GM21390 (cell line): ENCODE data around the gene CFAP46.

Experiments used
- ATAC-seq: cut with Tn5 transposase; IDR thresholded peaks from one replicate; pipeline ENCODE4 v1.9.1; 2021; ENCODE audit not compliant: unreplicated experiment

Gene CFAP46

DNA sequence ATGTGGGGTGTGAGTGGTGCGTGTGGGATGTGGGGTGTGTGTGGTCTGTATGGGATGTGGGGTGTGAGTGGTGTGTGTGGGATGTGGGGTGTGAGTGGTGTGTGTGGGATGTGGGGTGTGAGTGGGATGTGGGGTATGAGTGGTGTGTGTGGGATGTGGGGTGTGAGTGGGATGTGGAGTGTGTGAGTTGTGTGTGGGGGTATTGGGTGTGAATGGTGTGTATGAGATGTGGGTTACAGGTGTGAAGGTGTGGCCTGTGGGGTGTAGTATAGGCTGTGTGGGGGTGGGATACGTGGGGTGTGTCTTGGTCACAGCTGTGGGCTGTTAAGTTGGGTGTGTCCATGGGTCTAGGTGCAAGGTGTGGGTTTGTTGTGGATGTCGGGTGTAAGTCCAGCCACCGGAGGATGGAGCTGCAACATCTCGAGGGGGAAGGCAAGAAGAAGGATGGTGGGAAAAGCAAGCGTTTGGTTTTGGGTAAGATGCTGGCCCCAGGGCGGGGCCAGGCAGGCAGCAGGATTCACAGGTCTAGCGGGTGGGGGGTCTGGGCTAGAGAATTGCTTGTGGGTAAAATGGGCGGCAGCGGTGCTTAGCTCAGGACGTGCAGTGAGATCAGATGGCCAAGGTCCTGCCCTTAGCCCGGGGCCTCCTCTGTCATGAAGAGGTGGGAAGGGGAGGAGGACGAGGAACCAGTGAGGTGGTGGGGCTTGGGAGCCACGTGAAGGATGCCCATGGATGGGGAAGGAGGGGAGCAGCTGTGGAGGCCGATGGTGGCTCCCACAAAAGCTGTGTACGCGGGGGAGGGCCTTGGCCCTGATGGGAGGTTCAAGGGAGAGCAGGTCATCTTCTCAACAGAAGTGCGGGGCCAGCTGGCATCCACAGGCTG is 60.1 kb downstream of the CFAP46 start:
- no peak for ATAC-seq

DNA sequence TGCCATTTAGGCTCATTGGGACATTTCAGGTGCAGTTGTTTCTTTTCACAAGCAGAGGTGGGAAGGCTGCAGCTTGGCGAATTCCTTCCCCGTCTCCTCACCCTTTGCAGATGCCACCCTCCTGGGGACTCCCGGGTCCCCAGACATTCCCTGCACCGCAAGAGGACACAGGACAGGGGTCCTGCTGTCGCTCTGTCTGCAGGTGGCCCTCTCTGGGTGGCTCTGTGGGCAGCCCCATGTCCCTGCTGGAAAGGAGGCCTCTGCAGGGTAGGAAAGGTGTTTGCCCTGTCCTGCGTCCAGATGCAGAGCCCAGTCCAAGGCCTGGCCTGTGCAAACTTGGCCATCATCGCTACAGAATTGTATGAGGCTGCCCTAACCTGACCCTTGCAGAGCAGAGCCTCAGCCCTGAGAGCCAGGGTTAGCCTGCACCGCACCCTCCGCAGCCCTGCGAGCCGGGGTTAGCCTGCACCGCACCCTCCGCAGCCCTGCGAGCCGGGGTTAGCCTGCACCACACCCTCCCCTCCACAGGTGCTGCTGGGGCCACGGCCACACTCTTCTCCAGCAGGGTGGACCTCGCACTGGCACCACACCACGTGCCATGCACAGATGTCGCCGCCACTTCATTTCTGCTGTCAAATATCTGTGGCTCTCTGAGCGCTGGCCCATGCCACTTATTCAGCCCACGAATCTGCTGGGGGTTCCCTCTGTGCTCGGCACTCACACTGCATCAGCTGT is 61.0 kb downstream of the CFAP46 start:
- ATAC-seq: no peak

DNA sequence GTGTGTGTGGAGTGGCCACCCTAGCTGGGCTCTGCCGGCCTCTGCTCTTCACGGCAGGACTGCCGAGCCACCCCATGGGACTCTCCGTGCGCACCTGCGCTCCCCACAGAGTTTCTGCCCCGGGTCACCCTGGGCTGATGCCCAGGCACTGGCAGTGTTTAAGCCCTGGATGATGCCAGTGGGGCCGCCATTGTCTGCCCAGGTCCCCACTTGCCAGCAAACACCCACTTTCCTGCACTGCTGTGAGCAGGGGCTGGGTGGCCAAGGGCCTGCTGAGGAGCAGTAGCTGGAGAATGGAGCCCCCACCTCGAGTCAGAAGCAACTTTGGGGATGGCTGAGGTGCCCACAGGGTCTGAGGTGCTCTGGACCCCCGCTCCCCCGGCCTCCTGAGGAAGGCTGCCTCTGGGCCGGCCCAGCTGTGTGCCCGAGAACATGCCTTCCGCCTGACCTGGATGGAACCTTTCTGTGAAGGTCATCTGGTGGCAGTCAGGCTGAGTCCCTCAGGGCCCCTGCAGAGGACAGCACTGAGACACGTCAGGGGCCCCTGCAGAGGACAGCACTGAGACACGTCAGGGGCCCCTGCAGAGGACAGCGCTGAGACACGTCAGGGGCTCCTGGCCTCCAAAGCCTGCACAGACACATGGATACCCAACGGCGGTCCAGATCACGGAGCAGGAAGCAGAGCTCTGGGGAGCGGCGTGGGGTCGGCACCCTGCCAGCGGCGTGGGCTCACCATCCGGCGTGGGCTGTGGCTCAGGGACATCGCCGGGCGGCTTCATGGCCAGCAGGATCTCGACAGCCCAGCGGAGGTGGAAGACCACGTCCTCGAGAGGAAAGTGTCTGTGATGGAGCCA is 62.0 kb downstream of the CFAP46 start:
- ATAC-seq: no peak

DNA sequence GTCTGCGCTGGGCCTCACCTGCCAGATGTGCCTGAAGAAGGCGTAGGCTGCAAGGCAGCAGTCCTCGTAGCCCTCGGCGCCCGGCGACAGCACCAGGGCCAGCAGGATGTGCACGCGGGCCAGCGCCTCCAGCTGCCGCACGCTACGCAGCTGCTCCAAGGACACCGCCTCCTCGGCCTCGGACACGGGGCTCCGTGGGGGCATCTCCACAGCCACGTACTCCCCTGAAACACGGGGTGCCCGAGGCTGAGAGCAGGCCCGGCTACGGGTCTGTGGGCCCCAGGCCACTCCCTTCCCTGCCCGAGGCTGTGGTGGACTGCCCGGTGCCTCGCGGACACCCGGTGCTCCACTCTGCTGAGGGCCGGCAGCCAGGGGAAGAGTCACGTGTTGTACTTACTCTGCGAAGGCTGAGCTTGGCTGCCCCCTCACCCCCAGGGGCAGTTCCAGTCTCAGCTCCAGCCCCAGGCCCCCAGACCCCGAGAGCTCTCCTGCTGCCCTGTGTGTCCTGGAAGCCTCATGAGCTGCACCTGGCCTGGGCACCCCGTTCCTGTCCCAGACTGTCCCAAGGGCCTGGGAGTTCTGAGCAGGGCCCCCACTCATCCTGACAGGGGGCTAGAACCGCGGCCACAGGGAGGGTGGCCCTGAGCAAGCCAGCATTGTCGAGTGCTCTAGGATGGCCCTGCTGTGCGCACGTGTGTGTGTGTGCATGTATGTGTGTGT is 62.8 kb downstream of the CFAP46 start:
- ATAC-seq: no peak

DNA sequence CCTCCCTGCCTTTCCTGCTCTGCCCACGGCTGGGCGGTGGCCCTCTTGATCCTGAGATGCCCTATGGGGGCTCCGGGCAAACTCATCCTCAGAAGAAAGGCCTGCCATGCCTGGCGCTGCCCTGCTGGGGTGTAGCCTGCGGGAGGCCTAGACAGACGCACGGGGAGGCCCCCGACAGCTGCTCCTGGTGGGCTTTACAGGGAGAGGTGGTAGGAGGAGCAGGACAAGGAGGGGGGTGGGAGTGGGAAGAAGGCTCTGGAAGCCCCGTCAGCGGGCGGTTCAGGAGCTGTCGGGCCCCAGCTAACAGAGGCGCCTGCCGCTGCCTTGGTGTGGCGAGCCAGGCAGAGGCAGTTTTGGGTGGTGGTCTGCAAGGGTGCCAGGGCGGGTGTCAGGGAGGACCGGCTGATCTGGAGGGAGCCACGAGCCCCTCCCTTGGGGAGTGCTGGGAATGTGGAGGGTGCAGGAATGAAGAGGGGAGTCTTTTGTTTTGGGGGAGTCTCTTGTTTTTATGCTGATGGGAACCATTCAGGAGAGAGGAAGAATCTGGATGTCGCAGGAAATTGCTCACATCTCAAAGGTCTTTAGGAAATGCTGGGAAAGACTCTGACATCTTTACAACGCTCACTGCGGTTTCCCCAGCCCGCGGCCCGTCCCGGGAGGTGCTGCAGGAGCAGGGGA is 63.5 kb downstream of the CFAP46 start:
- no peak for ATAC-seq

DNA sequence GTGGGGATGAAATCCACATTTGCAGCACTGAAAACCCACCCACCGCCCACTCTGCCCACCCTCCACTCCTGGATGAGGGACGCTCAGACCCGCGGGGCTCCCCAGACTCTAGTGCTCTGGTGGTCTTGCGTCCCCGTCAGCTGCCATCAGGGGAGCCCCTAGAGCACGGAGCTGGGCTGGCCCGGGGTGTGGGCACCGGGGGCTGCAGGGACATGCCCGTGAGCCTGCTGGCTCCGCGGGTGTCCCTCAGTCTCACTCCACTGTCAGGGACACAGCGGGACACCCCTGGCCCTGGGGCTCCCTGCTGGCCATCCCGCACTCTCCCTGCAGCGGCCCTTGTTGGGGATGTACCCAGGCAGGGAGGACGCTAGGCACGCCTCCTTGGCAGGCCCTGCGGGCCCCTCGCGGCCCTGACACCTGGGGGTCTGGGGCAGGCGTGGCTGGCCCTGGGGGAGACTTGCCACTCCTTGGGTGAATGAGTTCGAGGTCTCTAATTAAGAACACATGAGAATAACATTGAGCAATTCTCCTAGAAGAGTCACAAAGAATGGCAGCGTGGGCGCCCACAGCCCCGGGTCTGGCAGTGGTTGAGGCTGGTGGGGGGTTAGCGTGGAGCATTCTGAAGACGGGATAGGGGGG is 64.2 kb downstream of the CFAP46 start:
- ATAC-seq: no peak

DNA sequence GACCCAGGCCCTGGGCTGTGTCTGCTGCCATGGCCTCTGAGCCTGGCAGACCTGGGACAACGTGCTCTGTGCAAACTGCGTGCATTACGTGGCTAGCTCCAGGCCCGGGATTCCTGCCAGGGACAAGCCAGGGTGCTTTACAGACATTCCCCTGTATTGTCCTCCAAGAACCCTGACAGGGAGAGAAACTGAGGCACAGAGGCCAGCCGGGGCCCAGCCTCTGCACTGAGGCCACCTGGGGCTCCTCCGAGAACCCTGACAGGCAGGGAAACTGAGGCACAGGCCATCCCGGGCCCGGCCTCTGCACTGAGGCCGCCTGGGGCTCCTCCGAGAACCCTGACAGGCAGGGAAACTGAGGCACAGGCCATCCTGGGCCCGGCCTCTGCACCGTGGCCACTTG is 64.9 kb downstream of the CFAP46 start:
- ATAC-seq: no peak

DNA sequence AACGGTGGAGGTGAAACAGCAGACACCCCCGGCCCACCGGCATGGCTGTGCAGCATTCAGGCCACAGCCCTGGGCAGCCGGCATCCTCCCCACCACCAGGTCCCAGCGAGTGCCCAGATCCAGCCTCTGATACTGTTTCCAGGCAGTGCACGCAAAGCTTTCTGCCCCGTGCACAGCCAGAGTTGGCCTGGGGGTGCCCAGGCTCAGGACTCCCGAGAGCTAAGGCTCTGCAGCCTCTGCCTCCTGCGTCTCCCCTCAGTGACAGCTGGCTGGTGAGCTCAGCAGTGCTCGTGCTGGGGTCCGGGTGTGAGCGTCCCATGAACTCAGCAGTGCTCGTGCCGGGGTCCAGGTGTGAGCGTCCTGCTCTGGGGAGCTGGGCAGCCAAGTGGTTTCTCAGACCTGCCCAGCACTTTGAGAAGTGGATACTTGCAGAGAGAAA is 65.4 kb downstream of the CFAP46 start:
- no peak for ATAC-seq

DNA sequence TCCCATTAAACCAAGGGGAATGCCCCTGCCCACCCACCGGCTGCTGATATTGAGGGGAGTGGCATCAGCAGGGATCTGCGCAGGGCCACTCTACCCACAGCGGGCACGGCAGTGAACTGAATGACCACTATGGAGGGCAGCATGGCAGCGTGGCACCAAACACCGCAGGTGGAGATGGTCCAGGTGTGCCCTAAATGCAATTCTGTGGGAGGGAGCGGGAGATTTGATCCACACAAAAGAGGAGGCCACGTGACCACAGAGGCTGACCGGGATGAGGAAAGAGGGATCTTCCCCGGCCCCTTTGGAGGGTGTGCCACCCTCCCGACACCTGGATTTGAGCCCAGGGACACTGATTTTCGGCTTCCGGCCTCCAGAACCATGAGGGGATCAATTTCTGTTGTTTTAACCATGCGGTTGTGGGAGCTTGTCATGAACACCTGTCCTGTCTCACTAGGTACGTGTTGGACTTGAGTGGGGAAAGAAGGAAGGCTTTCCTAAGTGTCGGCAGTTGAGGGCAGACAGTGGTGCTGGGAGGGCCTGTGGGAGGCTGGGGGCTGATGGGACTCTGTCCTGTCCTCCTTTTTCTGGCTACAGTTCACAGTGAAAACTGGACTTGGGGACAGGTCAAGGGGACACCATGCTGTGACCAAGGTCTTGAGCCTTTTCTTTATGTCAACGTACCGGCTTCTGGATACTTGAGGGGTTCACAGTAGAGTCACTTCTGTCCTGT is 66.1 kb downstream of the CFAP46 start:
- no peak for ATAC-seq

DNA sequence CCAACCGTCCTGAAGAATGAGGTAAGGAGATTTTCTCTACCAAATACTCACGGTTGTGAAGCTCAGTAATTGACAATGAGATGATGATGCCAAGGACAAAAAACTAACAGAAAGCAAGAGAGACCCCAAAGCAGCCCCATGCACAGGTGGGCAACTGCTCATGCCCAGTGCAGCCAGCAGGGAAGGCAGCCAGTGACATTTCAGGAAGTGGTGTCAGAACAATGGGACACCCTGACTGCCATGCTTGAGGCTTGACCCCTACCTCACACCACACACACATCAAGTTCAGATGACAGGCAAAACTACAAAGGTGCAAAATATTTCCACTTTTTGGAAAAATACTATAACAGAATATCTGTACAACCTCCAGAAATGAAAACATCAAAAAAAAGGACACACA is 66.9 kb downstream of the CFAP46 start:
- ATAC-seq: no peak

DNA sequence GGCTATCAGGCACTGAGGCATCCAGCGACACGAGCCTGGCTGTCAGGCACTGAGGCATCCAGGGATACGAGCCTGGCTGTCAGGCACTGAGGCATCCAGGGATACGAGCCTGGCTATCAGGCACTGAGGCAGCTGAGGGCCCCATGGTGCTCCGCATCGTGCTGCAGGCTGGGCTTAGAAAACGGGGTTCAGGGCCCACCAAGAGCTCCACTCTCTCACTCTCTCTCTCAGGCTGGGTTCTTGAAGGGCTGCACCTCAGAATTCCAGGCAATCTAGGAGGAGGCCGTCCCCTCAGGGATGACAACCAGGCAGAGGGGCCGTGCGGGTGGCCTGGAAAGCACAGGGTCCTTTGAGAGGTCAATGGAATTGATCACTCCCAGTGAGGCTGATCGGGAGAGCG is 69.0 kb downstream of the CFAP46 start:
- no peak for ATAC-seq

DNA sequence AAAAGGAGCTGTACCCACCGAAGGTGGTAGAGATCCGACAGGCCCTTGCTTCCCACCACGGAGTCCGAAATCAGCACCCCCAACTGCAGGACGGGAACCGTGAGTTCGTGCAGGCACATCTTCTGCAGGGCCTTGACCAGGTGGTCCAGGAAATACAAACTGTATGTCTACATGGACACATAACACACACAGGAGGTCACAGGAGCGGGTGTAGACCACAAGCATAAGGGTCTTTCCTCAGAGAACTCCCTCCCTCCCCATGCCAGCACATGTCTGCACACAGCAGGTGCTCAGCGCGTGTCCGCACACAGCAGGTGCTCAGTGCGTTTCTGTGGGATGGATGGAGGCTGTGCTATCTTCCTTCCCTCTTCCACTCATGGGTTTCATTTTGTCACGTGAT is 69.7 kb downstream of the CFAP46 start:
- ATAC-seq: no peak

DNA sequence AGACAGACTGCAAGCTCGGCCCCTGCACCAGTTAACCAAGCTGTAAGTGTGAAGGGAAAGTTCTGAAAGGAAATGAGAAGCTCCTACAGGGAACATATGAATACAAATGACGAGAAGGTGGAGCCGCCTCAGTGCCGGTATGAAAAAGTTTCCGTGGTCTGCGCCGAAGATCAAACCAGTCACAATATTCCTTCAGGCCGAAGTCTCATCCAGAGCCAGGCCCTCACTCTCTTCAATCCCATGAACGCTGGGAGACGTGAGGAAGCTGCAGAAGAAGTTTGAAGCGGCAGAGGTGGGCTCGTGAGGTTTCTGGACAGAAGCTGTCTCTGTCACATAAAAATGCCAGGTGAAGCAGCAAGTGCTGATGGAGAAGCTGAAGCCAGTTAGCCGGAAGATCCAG is 71.9 kb downstream of the CFAP46 start:
- no peak for ATAC-seq

DNA sequence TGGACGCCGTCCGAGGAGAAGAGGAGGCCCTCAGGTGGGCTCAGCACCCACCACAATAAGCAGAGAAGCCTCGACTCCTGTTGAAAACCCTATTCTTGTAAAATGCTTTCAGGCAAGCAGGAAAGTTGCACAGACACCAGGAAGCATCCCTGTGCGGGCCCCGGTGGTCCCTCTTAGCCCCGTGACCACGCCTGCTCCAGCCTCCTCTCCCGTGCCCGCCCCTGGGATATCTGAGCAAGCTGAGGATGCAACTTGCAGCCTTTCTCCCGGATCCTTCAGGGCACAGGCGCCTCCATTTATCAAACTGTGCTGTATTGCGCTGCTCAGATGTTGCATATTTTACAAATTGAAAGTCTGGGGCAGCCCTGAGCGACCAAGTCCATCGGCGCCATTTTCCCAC is 72.7 kb downstream of the CFAP46 start:
- ATAC-seq: no peak

DNA sequence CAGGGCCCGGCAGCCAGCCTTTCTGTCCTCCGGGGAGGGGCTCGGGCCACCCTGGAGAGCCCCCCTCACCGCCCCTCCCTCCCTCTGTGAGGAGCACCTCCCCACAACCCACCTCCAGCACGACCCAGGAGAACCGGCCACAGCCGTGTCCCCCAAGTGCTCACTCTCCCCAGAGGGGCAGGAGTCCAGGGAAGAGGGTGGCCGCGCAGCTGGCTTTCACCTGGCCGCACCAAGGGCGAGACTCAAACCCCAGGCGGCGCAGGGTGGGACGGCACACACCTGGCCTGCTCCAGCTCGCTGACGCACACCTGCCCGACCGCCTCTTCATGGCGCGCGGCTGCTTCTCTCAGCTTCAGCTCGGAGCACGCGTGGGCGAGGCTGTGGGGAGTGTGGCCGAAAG is 73.4 kb downstream of the CFAP46 start:
- ATAC-seq: no peak

DNA sequence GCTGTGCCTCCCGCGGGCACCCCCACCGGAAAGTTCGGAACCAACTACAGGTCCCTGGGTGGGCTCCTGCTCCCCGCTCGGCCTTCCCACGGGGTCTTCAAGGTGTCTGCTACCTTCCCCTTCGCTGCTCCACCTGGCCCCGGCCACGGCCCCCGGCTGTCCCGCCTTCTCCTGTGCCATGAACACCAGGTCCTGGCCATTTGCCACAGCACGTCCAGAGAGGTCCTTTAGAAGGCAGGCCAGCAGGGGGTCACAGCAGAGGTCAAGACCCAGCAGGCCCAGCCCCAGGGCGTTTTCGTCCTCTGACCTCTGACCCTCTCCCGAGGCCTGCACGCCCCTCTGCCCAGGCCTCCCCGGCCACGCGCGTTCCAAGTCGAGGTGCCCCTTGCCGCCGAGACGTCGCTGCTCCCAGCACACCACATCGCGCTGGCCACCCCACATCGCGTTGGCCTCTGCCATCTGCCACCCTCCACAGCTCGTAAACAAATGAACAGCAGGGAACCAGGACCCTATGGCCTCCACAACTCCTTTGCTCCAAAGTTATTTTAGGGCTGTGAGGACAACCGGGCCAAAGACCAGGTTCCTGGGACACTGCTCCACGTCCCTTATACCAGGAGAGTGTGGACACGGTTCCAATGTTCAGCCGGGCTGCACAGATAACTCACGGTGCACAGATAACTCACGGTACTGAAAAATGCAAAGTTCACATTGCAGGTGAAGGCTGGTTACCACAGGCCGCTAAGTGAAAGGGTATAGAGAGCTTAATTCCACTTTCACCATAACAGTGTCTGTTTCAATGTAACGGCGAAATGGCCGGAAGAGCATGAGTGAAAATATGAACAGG is 74.3 kb downstream of the CFAP46 start:
- no peak for ATAC-seq

DNA sequence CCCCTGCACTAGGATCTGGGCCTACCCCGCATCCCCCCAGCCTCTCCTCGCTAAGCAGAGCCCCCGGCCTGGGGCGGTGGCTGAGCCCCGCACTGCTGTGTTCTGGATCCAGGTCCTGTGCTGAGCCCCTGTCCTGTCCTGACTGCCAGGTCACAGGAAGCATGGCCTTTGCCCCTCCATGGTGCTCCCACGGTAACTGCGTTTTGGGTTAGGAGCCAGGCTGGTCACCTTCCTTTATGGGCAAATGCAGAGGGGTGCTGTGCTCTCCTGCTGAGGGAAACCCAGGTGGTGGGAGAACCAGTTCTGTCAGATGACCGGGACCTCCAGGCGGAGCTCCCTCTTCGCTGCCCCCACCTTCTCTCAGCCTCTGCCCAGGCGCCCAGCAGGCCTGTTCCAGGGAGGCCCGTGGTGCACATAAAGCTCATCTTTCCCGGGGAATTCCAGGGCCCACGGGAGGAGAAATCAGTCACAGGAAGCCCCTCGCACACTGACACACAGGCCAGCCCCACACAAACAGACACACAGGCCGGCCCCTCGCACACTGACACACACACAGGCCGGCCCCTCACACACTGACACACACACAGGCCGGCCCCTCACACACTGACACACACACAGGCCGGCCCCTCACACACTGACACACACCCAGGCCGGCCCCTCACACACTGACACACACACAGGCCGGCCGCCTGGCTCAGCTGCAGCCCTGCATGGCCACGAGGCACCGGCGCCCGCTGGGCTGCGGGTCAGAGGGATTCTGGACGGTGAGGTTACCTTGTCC is 75.6 kb downstream of the CFAP46 start:
- ATAC-seq: no peak
